HG02840 (cell line): Measurements from ENCODE around the gene PCDHB11.
"Not testable (repeated sequence)": the region's sequence is repeated elsewhere in the genome, so short reads cannot be mapped to it uniquely, and the experiment has no call there.

Experiments used
- ATAC-seq: cut with Tn5 transposase; IDR thresholded peaks from one replicate; pipeline ENCODE4 v1.9.1; 2021; ENCODE audit warnings: mild to moderate bottlenecking, moderate library complexity, moderate number of reproducible peaks; ENCODE audit not compliant: unreplicated experiment, low FRiP score

The PCDHB11 gene

GRCh38 chr5:141184117-141184855 is 15.1 kb upstream of the PCDHB11 start:
- not testable (repeated sequence) for ATAC-seq

- ATAC-seq = no peak
Observed at GRCh38 chr5:141186897-141187512, 12.4 kb upstream of the PCDHB11 start, which contains the start of gene PCDHB9. Gene PCDHB9, plus strand, starts transcription at chr5:141187161. Its CDS starts 158 bp downstream, at chr5:141187319.

DNA sequence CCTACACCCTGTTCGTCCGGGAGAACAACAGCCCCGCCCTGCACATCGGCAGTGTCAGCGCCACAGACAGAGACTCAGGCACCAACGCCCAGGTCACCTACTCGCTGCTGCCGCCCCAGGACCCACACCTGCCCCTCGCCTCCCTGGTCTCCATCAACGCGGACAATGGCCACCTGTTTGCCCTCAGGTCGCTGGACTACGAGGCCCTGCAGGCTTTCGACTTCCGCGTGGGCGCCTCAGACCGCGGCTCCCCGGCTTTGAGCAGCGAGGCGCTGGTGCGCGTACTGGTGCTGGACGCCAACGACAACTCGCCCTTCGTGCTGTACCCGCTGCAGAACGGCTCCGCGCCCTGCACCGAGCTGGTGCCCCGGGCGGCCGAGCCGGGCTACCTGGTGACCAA is 10.7 kb upstream of the PCDHB11 start:
- not testable (repeated sequence) for ATAC-seq

DNA sequence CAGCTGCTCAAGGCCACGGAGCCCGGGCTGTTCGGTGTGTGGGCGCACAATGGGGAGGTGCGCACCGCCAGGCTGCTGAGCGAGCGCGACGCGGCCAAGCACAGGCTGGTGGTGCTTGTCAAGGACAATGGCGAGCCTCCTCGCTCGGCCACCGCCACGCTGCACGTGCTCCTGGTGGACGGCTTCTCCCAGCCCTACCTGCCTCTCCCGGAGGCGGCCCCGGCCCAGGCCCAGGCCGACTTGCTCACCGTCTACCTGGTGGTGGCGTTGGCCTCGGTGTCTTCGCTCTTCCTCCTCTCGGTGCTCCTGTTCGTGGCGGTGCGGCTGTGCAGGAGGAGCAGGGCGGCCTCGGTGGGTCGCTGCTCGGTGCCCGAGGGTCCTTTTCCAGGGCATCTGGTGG is 10.3 kb upstream of the PCDHB11 start:
- not testable (repeated sequence) for ATAC-seq

GRCh38 chr5:141192110-141192725 is 7.2 kb upstream of the PCDHB11 start, which contains the start of gene PCDHB10:
Gene PCDHB10, plus strand, starts transcription at chr5:141192353. Its CDS starts 200 bp downstream, at chr5:141192553.
- no peak for ATAC-seq

DNA sequence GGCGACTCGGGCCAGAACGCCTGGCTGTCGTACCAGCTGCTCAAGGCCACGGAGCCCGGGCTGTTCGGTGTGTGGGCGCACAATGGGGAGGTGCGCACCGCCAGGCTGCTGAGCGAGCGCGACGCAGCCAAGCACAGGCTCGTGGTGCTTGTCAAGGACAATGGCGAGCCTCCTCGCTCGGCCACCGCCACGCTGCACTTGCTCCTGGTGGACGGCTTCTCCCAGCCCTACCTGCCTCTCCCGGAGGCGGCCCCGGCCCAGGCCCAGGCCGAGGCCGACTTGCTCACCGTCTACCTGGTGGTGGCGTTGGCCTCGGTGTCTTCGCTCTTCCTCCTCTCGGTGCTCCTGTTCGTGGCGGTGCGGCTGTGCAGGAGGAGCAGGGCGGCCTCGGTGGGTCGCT is 5.1 kb upstream of the PCDHB11 start:
- not testable (repeated sequence) for ATAC-seq

GRCh38 chr5:141196363-141196762 is 3.1 kb upstream of the PCDHB11 start:
- ATAC-seq = no peak

DNA sequence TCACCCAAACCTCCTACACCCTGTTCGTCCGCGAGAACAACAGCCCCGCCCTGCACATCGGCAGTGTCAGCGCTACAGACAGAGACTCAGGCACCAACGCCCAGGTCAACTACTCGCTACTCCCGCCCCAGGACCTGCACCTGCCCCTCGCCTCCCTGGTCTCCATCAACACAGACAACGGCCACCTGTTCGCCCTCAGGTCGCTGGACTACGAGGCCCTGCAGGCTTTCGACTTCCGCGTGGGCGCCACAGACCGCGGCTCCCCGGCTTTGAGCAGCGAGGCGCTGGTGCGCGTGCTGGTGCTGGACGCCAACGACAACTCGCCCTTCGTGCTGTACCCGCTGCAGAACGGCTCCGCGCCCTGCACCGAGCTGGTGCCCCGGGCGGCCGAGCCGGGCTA is 1.7 kb downstream of the PCDHB11 start:
- ATAC-seq = not testable (repeated sequence)

DNA sequence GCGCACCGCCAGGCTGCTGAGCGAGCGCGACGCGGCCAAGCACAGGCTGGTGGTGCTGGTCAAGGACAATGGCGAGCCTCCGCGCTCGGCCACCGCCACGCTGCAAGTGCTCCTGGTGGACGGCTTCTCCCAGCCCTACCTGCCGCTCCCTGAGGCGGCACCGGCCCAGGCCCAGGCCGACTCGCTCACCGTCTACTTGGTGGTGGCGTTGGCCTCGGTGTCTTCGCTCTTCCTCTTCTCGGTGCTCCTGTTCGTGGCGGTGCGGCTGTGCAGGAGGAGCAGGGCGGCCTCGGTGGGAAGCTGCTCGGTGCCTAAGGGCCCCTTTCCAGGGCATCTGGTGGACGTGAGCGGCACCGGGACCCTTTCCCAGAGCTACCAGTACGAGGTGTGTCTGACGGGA is 2.2 kb downstream of the PCDHB11 start:
- not testable (repeated sequence) for ATAC-seq

DNA sequence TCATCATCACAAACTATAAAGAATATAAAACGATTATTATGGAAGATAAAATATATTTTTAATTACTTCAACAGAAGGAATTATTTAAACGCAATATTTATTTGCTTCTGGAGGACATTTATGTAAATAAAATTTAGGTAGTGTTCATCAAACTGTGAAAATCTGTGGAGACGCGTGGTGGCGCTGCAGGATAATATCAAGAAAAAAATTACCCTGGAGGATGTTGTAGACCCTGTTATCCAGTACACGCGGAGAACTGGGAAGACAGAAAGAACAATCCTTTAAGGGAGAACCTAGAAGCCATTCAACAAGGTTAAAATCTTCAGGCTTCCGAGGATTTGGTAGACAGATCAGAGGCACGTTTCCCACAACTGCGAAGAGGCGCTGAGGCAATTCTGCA is 9.1 kb downstream of the PCDHB11 start, which contains the start of gene PCDHB12:
PCDHB12 (plus strand) TSS at position 242 of the 400 bp plus-strand sequence. CDS start 189 bp downstream, outside the sequence.
- ATAC-seq = no peak

GRCh38 chr5:141210281-141210680 is 10.9 kb downstream of the PCDHB11 start:
- not testable (repeated sequence) for ATAC-seq

- not testable (repeated sequence) for ATAC-seq
Observed at GRCh38 chr5:141210849-141211248, 11.4 kb downstream of the PCDHB11 start.

- ATAC-seq = not testable (repeated sequence)
Observed at GRCh38 chr5:141213656-141214339, 14.4 kb downstream of the PCDHB11 start, which contains the start of gene PCDHB13. Gene PCDHB13, plus strand, starts transcription at chr5:141213919. Its CDS starts 205 bp downstream, at chr5:141214124.

DNA sequence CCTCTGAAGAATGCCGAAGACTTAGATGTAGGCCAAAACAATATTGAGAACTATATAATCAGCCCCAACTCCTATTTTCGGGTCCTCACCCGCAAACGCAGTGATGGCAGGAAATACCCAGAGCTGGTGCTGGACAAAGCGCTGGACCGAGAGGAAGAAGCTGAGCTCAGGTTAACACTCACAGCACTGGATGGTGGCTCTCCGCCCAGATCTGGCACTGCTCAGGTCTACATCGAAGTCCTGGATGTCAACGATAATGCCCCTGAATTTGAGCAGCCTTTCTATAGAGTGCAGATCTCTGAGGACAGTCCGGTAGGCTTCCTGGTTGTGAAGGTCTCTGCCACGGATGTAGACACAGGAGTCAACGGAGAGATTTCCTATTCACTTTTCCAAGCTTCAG is 15.2 kb downstream of the PCDHB11 start:
- not testable (repeated sequence) for ATAC-seq

GRCh38 chr5:141215504-141215903 is 16.1 kb downstream of the PCDHB11 start:
- ATAC-seq = not testable (repeated sequence)

DNA sequence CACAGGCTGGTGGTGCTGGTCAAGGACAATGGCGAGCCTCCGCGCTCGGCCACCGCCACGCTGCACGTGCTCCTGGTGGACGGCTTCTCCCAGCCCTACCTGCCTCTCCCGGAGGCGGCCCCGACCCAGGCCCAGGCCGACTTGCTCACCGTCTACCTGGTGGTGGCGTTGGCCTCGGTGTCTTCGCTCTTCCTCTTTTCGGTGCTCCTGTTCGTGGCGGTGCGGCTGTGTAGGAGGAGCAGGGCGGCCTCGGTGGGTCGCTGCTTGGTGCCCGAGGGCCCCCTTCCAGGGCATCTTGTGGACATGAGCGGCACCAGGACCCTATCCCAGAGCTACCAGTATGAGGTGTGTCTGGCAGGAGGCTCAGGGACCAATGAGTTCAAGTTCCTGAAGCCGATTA is 16.6 kb downstream of the PCDHB11 start:
- not testable (repeated sequence) for ATAC-seq

- ATAC-seq = no peak
Observed at GRCh38 chr5:141223112-141223783, 23.8 kb downstream of the PCDHB11 start, which contains the start of gene PCDHB14. Gene PCDHB14, plus strand, starts transcription at chr5:141223343. Its CDS starts 163 bp downstream, at chr5:141223506.

- not testable (repeated sequence) for ATAC-seq
Observed at GRCh38 chr5:141224844-141225243, 25.4 kb downstream of the PCDHB11 start.

DNA sequence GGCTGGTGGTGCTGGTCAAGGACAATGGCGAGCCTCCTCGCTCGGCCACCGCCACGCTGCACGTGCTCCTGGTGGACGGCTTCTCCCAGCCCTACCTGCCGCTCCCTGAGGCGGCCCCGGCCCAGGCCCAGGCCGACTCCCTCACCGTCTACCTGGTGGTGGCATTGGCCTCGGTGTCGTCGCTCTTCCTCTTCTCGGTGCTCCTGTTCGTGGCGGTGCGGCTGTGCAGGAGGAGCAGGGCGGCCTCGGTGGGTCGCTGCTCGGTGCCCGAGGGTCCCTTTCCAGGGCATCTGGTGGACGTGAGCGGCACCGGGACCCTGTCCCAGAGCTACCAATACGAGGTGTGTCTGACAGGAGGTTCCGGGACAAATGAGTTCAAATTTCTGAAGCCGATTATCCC is 26.0 kb downstream of the PCDHB11 start:
- not testable (repeated sequence) for ATAC-seq
